GM23338 (cell line): Measurements from ENCODE around the gene HSPH1. TPM values are rescaled to one million over a fixed set of nuclear protein-coding genes. Genes with fewer than 3 reads are reported as not detected.

ENCODE experiments used
- ATAC-seq: fragments of 200-7000 bp; cut with Tn5 transposase; 3 replicates; pipeline ENCODE4 v1.9.1; 2020
- DNase-seq: peaks from one replicate; pipeline ENCODE4 v3.0.0-alpha.2; 2015; ENCODE audit warnings: low spot score
- H2AFZ ChIP-seq: fragments of 200-600 bp; sonication (generic); 2 replicates; pipeline ENCODE4 v1.8.0; 2016; ENCODE audit warnings: antibody characterized with exemption, mild to moderate bottlenecking, moderate library complexity
- H3F3A ChIP-seq: fragments of 200-600 bp; sonication (generic); replicated peaks from 2 replicates; pipeline ENCODE4 v1.8.0; 2017; ENCODE audit warnings: antibody characterized with exemption, mixed run types, low read depth
- H3K27ac ChIP-seq: fragments of 200-600 bp; sonication (generic); 2 replicates; pipeline ENCODE4 v1.6.1; 2016; ENCODE audit warnings: low read depth
- H3K27me3 ChIP-seq: fragments of 200-600 bp; sonication (generic); 2 replicates; pipeline ENCODE4 v1.8.0; 2016; ENCODE audit warnings: mild to moderate bottlenecking, mixed run types, moderate library complexity; ENCODE audit not compliant: insufficient read depth
- H3K36me3 ChIP-seq: fragments of 200-600 bp; sonication (generic); 2 replicates; pipeline ENCODE4 v1.8.0; 2016; ENCODE audit warnings: mild to moderate bottlenecking; ENCODE audit not compliant: insufficient read depth
- H3K4me1 ChIP-seq: fragments of 200-600 bp; sonication (generic); 2 replicates; pipeline ENCODE4 v1.8.0; 2016; ENCODE audit warnings: mild to moderate bottlenecking, moderate library complexity; ENCODE audit not compliant: insufficient read depth
- H3K4me2 ChIP-seq: fragments of 200-600 bp; sonication (generic); 2 replicates; pipeline ENCODE4 v1.7.1; 2017; ENCODE audit warnings: mixed run types
- H3K4me3 ChIP-seq: fragments of 200-600 bp; sonication (generic); 2 replicates; pipeline ENCODE4 v1.6.1; 2016; ENCODE audit warnings: mixed run types
- H3K79me2 ChIP-seq: fragments of 200-600 bp; sonication (generic); replicated peaks from 2 replicates; pipeline ENCODE4 v1.8.0; 2017; ENCODE audit warnings: mild to moderate bottlenecking; ENCODE audit not compliant: insufficient read depth
- H3K9me2 ChIP-seq: fragments of 200-600 bp; sonication (generic); 2 replicates; pipeline ENCODE4 v1.8.0; 2017; ENCODE audit not compliant: insufficient read depth
- H4K20me1 ChIP-seq: fragments of 200-600 bp; sonication (generic); replicated peaks from 2 replicates; pipeline ENCODE4 v1.8.0; 2017; ENCODE audit warnings: mild to moderate bottlenecking; ENCODE audit not compliant: insufficient read depth
- H3K27ac Mint-ChIP-seq: 2 replicates; pipeline ENCODE4 v1.8.0; 2020; ENCODE audit warnings: inconsistent platforms, mild to moderate bottlenecking, moderate library complexity, mixed read lengths
- H3K27me3 Mint-ChIP-seq: 3 replicates; pipeline ENCODE4 v1.8.0; 2022; ENCODE audit warnings: low read depth, mild to moderate bottlenecking, moderate library complexity, mixed read lengths, inconsistent platforms; ENCODE audit not compliant: insufficient read depth, poor library complexity
- H3K36me3 Mint-ChIP-seq: 3 replicates; pipeline ENCODE4 v1.8.0; 2021; ENCODE audit warnings: low read depth, mild to moderate bottlenecking, inconsistent platforms, moderate library complexity, mixed read lengths
- H3K4me1 Mint-ChIP-seq: 3 replicates; pipeline ENCODE4 v1.8.0; 2020; ENCODE audit warnings: mild to moderate bottlenecking, inconsistent platforms, mixed read lengths
- H3K4me3 Mint-ChIP-seq: 3 replicates; pipeline ENCODE4 v1.8.0; 2021; ENCODE audit warnings: moderate library complexity, mild to moderate bottlenecking, inconsistent platforms, mixed read lengths
- H3K9me3 Mint-ChIP-seq: 3 replicates; pipeline ENCODE4 v1.8.0; 2020; ENCODE audit warnings: moderate library complexity, mild to moderate bottlenecking, inconsistent platforms, mixed read lengths
- CREB1 ChIP-seq: fragments of 250-450 bp; sonication (Bioruptor Pico); IDR thresholded peaks from 2 replicates; pipeline ENCODE4 v1.5.0; 2020; ENCODE audit warnings: low read depth, mild to moderate bottlenecking, moderate library complexity
- CTCF ChIP-seq, 2 experiments: fragments of 200-600 bp in 1 of 2; sonication (generic) in 1 of 2; conservative IDR thresholded peaks; 2 replicates each; pipeline versions ENCODE4 v1.5.1 to v1.6.1; 2016 to 2017; ENCODE audit warnings: antibody characterized with exemption in 2 of 2, low read depth in 2 of 2, mild to moderate bottlenecking in 2 of 2, moderate library complexity in 1 of 2
- ETS1 ChIP-seq: IDR thresholded peaks from 2 replicates; pipeline ENCODE4 v1.6.1; 2016; ENCODE audit warnings: antibody characterized with exemption
- EZH2 ChIP-seq: fragments of 200-600 bp; sonication (generic); IDR thresholded peaks from one replicate; pipeline ENCODE4 v1.8.0; 2017; ENCODE audit warnings: antibody characterized with exemption, mild to moderate bottlenecking, low read depth; ENCODE audit not compliant: unreplicated experiment
- EZH2phosphoT487 ChIP-seq: fragments of 200-600 bp; sonication (generic); IDR thresholded peaks from one replicate; pipeline ENCODE4 v1.8.1; 2018; ENCODE audit warnings: antibody characterized with exemption; ENCODE audit not compliant: unreplicated experiment
- JUNB ChIP-seq: IDR thresholded peaks from one replicate; pipeline ENCODE4 v1.6.1; 2016; ENCODE audit warnings: antibody characterized with exemption; ENCODE audit not compliant: unreplicated experiment
- NANOG ChIP-seq: IDR thresholded peaks from 2 replicates; pipeline ENCODE4 v1.6.1; 2016; ENCODE audit warnings: antibody characterized with exemption, borderline replicate concordance
- POLR2AphosphoS5 ChIP-seq: IDR thresholded peaks from 2 replicates; pipeline ENCODE4 v1.6.1; 2016; ENCODE audit warnings: antibody characterized with exemption, low read depth
- REST ChIP-seq: IDR thresholded peaks from one replicate; pipeline ENCODE4 v1.6.1; 2018; ENCODE audit warnings: antibody characterized with exemption; ENCODE audit not compliant: unreplicated experiment
- STAT1 ChIP-seq: IDR thresholded peaks from one replicate; pipeline ENCODE4 v1.6.1; 2016; ENCODE audit warnings: antibody characterized with exemption; ENCODE audit not compliant: unreplicated experiment
- ZNF114 ChIP-seq: fragments of 250-450 bp; sonication (Bioruptor Pico); IDR thresholded peaks from 2 replicates; pipeline ENCODE4 v1.5.0; 2020; ENCODE audit warnings: mild to moderate bottlenecking, moderate library complexity
- ZNF331 ChIP-seq: fragments of 250-450 bp; sonication (Bioruptor Pico); IDR thresholded peaks from 2 replicates; pipeline ENCODE4 v1.5.0; 2020; ENCODE audit warnings: low read depth, mild to moderate bottlenecking, moderate library complexity
- ZNF462 ChIP-seq: fragments of 250-450 bp; sonication (Bioruptor Pico); IDR thresholded peaks from 2 replicates; pipeline ENCODE4 v1.5.0; 2020; ENCODE audit warnings: mild to moderate bottlenecking, moderate library complexity
- polyA plus RNA-seq: library from polyadenylated mRNA; unstranded; fragments of >200 nt; fragmentation: Nextera tagmentation; extraction: Ambion mirVana; gene quantifications from 2 replicates; pipeline ENCODE4 v1.2.1, GENCODE V29; 2016
- total RNA-seq: library from RNA; depleted of rRNA; stranded (reverse); fragments of >200 nt; shearing (Covaris generic); gene quantifications from 2 replicates; pipeline ENCODE4 v1.2.3, GENCODE V29; 2014

HSPH1 gene
- total and polyA plus RNA-seq, 2 experiments from 2014 or later = 112 to 147 TPM

GRCh38 chr13:31116224-31116623, 45.5 kb downstream of the HSPH1 start:
- Histone ChIP-seq H3K9me2 (0 out of 2 replicates have a peak, but pooled peaks cover 4% of the 10 kb centered on the region), H2AFZ (no peak overlapping the region), H3K4me1 (no peaks in the 10 kb centered on the region), H3K27me3 (no peaks in the 10 kb centered on the region), H3K4me3 (no peak overlapping the region), H3F3A (no peaks in the 10 kb centered on the region), H3K79me2 (no peaks in the 10 kb centered on the region), H4K20me1 (no peaks in the 10 kb centered on the region), H3K27ac (no peak overlapping the region), H3K4me2 (no peak overlapping the region), H3K36me3 (no peaks in the 10 kb centered on the region)
- ATAC-seq = no peak
- no peak overlapping the region for H3K27ac Mint-ChIP-seq
- H3K4me3 Mint-ChIP-seq = no peak overlapping the region
- DNase-seq = no peak
- H3K9me3 Mint-ChIP-seq = no peaks in the 10 kb centered on the region
- TF ChIP-seq ZNF462 (CRISPR knock-in tag) (no peak), STAT1 (no peak), CTCF (conservative IDR thresholded peaks at IDR 0.05; ENCODE audit: low read depth in 2 of 2) (no peak), REST (no peak), ZNF114 (CRISPR knock-in tag) (no peak), EZH2phosphoT487 (no peak), NANOG (no peak), JUNB (no peak), POLR2AphosphoS5 (no peak), EZH2 (no peak), ZNF331 (CRISPR knock-in tag) (no peak), ETS1 (no peak), CREB1 (CRISPR knock-in tag) (no peak)
- H3K27me3 Mint-ChIP-seq = peaks cover 2% of the 10 kb centered on the region
- H3K4me1 Mint-ChIP-seq = peaks cover 19% of the 10 kb centered on the region
- no peaks in the 10 kb centered on the region for H3K36me3 Mint-ChIP-seq
